Left lung (tissue), 10 donors: ENCODE results near the gene TNFRSF6B. TPM values are rescaled to one million over a fixed set of nuclear protein-coding genes. Genes with fewer than 3 reads are reported as not detected.

Experiments
- ATAC-seq: fragments of 200-7000 bp; cut with Tn5 transposase; one replicate; pipeline ENCODE4 v1.9.1; 2020; ENCODE audit warnings: moderate library complexity
- DNase-seq, 4 donors: peaks; one replicate each; pipeline ENCODE4 v3.0.0-alpha.2; 2013 to 2020
- H3K27ac ChIP-seq, 2 donors: fragments of 200-600 bp; sonication (generic) in 1 of 2; one replicate each; pipeline versions ENCODE4 v1.5.0 to v1.8.0; 2020 to 2021
- H3K27me3 ChIP-seq, 2 donors: fragments of 200-600 bp; sonication (generic) in 1 of 2; one replicate each; pipeline versions ENCODE4 v1.5.0 to v1.8.0; 2020 to 2021
- H3K36me3 ChIP-seq, 2 donors: fragments of 200-600 bp; sonication (generic) in 1 of 2; one replicate each; pipeline versions ENCODE4 v1.5.0 to v1.8.0; 2020 to 2021
- H3K4me1 ChIP-seq, 2 donors: fragments of 200-600 bp; one replicate each; pipeline ENCODE4 v1.8.0; 2021
- H3K4me3 ChIP-seq, 2 donors: fragments of 200-600 bp; sonication (generic) in 1 of 2; one replicate each; pipeline versions ENCODE4 v1.5.0 to v1.8.0; 2020 to 2021; ENCODE audit warnings: mild to moderate bottlenecking in 1 of 2
- H3K9me3 ChIP-seq, 2 donors: fragments of 200-600 bp; sonication (generic) in 1 of 2; one replicate each; pipeline versions ENCODE4 v1.5.0 to v1.8.0; 2020 to 2021
- CTCF ChIP-seq, 2 donors: fragments of 200-600 bp; sonication (generic) in 1 of 2; IDR thresholded peaks; one replicate each; pipeline versions ENCODE4 v1.5.0 to v1.8.0; 2021; ENCODE audit warnings: antibody characterized with exemption in 2 of 2
- intact Hi-C, 2 donors: fragments of 100-400 bp; cut with DNase I; formaldehyde crosslinking; loops; one replicate each; pipeline versions ENCODE4 v1.11.2 to v1.14.2; 2022
- polyA plus RNA-seq, 6 donors: library from polyadenylated mRNA; unstranded; fragments of 120-200 nt; gene quantifications; one replicate each; pipeline ENCODE4 v1.2.1, GENCODE V29; 2013; ENCODE audit not compliant: insufficient read length in 6 of 6
- total RNA-seq, 2 donors: library from RNA; stranded (reverse); fragmentation: NEBNext Ultra II Directional; extraction: Animal tissue kit (Norgen Biotek cat#: 25700); gene quantifications; one replicate each; pipeline ENCODE4 v1.2.1, GENCODE V29; 2021
- donor health status: DM: no; HTN: yes; CAD: no.
- donor health status: DM: no; HTN: no; CAD: no.

The TNFRSF6B gene
- total and polyA plus RNA-seq, 8 donors, result 1.6 to 17.6 (median 2.7) TPM

GRCh38 chr20:63734946-63735858 lies 38.8 kb downstream of the TNFRSF6B start:
- H3K4me1 ChIP-seq, result peaks cover 20 to 30% of the 10 kb centered on the region in 2 donors
- H3K4me3 ChIP-seq, result no peak overlapping the region
- no peaks in the 10 kb centered on the region for H3K9me3 ChIP-seq
- peaks cover 0 to 47% of the 10 kb centered on the region in 2 donors for H3K36me3 ChIP-seq
- intact Hi-C loops, result no loop called here
- H3K27ac ChIP-seq, result no peak overlapping the region
- ATAC-seq (no peak), DNase-seq (peak in 2 of 4 donors; percentile 32 to 73)
- no peak for TF ChIP-seq CTCF (IDR thresholded peaks at IDR 0.05)
- peaks cover 0 to 26% of the 10 kb centered on the region in 2 donors for H3K27me3 ChIP-seq

GRCh38 chr20:63735859-63736718 lies 39.6 kb downstream of the TNFRSF6B start, which contains the start of gene LIME1:
TSS of gene LIME1 (plus strand) at chr20:63736664. CDS start at chr20:63737550, 886 bp downstream.
- H3K4me1 ChIP-seq, result peaks cover 23 to 36% of the 10 kb centered on the region in 2 donors
- H3K27me3 ChIP-seq, result peaks cover 0 to 26% of the 10 kb centered on the region in 2 donors
- H3K9me3 ChIP-seq, result no peaks in the 10 kb centered on the region
- TF ChIP-seq CTCF (IDR thresholded peaks at IDR 0.05), result no peak
- peaks cover 0 to 43% of the 10 kb centered on the region in 2 donors for H3K36me3 ChIP-seq
- intact Hi-C loops, result no loop called here
- ATAC-seq (no peak), DNase-seq (peak in 1 of 4 donors; percentile 81)
- H3K27ac ChIP-seq, result peak within 1 kb of the TSS in 1 of 2 donors; percentile 41
- H3K4me3 ChIP-seq, result peak within 1 kb of the TSS in 1 of 2 donors; percentile 43

- peaks cover 0 to 26% of the 10 kb centered on the region in 2 donors for H3K27me3 ChIP-seq
- peak overlapping the region in 1 of 2 donors; percentile 43 for H3K4me3 ChIP-seq
- intact Hi-C loops, result no loop called here
- H3K36me3 ChIP-seq, result peaks cover 0 to 51% of the 10 kb centered on the region in 2 donors
- DNase-seq, result peak in 1 of 4 donors; percentile 80
- H3K9me3 ChIP-seq, result no peaks in the 10 kb centered on the region
- H3K4me1 ChIP-seq, result peaks cover 31 to 46% of the 10 kb centered on the region in 2 donors
- H3K27ac ChIP-seq, result peak overlapping the region in 1 of 2 donors; percentile 41
- TF ChIP-seq CTCF (IDR thresholded peaks at IDR 0.05), result no peak
- ATAC-seq, result no peak
These were observed 40.6 kb downstream of the TNFRSF6B start for GRCh38 chr20:63736893-63737694.

GRCh38 chr20:63737695-63737944 lies 41.2 kb downstream of the TNFRSF6B start:
- Histone ChIP-seq H3K4me3 (peak overlapping the region in 1 of 2 donors; percentile 43), H3K9me3 (no peaks in the 10 kb centered on the region), H3K27me3 (peaks cover 0 to 26% of the 10 kb centered on the region in 2 donors), H3K4me1 (peaks cover 31 to 48% of the 10 kb centered on the region in 2 donors), H3K27ac (peak overlapping the region in 1 of 2 donors; percentile 41), H3K36me3 (peaks cover 0 to 57% of the 10 kb centered on the region in 2 donors)
- ATAC-seq (no peak), DNase-seq (no peak)
- no peak for TF ChIP-seq CTCF (IDR thresholded peaks at IDR 0.05)
- intact Hi-C loops, result no loop called here
